Measurements from ENCODE around the gene DSCAML1.

- no peak for TF ChIP-seq POLR2AphosphoS5 (IDR thresholded peaks at IDR 0.05; ENCODE audit: low read depth, low read length)
- TF ChIP-seq, protein P1, sequence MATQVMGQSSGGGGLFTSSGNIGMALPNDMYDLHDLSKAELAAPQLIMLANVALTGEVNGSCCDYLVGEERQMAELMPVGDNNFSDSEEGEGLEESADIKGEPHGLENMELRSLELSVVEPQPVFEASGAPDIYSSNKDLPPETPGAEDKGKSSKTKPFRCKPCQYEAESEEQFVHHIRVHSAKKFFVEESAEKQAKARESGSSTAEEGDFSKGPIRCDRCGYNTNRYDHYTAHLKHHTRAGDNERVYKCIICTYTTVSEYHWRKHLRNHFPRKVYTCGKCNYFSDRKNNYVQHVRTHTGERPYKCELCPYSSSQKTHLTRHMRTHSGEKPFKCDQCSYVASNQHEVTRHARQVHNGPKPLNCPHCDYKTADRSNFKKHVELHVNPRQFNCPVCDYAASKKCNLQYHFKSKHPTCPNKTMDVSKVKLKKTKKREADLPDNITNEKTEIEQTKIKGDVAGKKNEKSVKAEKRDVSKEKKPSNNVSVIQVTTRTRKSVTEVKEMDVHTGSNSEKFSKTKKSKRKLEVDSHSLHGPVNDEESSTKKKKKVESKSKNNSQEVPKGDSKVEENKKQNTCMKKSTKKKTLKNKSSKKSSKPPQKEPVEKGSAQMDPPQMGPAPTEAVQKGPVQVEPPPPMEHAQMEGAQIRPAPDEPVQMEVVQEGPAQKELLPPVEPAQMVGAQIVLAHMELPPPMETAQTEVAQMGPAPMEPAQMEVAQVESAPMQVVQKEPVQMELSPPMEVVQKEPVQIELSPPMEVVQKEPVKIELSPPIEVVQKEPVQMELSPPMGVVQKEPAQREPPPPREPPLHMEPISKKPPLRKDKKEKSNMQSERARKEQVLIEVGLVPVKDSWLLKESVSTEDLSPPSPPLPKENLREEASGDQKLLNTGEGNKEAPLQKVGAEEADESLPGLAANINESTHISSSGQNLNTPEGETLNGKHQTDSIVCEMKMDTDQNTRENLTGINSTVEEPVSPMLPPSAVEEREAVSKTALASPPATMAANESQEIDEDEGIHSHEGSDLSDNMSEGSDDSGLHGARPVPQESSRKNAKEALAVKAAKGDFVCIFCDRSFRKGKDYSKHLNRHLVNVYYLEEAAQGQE (IDR thresholded peaks at IDR 0.05; ENCODE audit: insufficient read depth in 1 of 2, low read depth in 2 of 2, low read length in 2 of 2), result no peak
- no peak for TF ChIP-seq TAF1 (IDR thresholded peaks at IDR 0.05; ENCODE audit: borderline replicate concordance, insufficient read depth, low read length)
- no peak for TF ChIP-seq SIN3A (IDR thresholded peaks at IDR 0.05; ENCODE audit: borderline replicate concordance, insufficient read depth, low read length)
- no peak for TF ChIP-seq FOXP2 (optimal IDR thresholded peaks at IDR 0.05; ENCODE audit: borderline replicate concordance, extremely low read depth, extremely low read length, insufficient read depth)
These were observed 81.2 kb downstream of the DSCAML1 start for GRCh38 chr11:117715801-117716200.
